GM12874 (cell line): ENCODE measurements around the gene THTPA.

ENCODE experiments used
- TF ChIP-seq, protein P1 (sequence below): IDR thresholded peaks from 2 replicates; pipeline ENCODE4 v1.5.1; 2011; ENCODE audit warnings: low read depth, mild to moderate bottlenecking, control low read depth, low read length, moderate library complexity; ENCODE audit not compliant: insufficient read depth

THTPA gene

GRCh38 chr14:23573384-23574015, 17.4 kb downstream of the THTPA start:
- TF ChIP-seq, protein P1, sequence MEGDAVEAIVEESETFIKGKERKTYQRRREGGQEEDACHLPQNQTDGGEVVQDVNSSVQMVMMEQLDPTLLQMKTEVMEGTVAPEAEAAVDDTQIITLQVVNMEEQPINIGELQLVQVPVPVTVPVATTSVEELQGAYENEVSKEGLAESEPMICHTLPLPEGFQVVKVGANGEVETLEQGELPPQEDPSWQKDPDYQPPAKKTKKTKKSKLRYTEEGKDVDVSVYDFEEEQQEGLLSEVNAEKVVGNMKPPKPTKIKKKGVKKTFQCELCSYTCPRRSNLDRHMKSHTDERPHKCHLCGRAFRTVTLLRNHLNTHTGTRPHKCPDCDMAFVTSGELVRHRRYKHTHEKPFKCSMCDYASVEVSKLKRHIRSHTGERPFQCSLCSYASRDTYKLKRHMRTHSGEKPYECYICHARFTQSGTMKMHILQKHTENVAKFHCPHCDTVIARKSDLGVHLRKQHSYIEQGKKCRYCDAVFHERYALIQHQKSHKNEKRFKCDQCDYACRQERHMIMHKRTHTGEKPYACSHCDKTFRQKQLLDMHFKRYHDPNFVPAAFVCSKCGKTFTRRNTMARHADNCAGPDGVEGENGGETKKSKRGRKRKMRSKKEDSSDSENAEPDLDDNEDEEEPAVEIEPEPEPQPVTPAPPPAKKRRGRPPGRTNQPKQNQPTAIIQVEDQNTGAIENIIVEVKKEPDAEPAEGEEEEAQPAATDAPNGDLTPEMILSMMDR = no peak

DNA sequence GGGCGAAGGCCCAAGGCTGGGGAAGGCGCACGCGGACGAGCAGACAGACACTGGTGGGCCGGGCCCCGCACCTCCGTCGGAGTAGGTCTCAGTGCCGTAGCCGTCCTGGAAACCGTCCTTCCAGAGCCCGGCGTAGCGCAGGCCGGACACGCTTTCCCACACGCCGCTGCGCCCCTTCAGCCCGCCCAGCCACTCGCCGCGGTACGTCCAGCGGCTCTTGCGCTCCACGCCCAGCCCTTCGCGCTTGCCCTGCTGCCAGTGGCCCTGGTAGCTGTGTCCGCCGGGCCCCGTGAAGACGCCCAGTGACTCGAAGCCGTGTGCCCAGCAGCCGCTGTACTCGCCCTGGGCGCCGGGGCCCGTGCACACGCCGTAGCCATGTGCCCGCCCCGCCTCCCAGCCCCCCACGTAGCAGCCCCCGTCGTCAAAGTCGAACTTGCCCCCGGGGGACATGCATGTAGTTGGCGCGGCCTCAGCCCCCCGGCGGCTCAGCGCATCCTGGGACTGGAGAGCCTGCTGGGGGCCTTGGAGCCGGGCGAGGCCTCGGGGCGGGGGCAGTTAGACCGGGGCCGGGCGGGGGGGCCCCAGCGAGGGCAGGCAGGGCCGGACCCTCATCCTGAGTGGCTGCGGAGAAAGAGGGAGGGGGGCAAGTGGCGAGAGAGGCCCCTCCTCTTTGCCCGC, 21.1 kb downstream of the THTPA start:
- TF ChIP-seq, protein P1 = no peak

DNA sequence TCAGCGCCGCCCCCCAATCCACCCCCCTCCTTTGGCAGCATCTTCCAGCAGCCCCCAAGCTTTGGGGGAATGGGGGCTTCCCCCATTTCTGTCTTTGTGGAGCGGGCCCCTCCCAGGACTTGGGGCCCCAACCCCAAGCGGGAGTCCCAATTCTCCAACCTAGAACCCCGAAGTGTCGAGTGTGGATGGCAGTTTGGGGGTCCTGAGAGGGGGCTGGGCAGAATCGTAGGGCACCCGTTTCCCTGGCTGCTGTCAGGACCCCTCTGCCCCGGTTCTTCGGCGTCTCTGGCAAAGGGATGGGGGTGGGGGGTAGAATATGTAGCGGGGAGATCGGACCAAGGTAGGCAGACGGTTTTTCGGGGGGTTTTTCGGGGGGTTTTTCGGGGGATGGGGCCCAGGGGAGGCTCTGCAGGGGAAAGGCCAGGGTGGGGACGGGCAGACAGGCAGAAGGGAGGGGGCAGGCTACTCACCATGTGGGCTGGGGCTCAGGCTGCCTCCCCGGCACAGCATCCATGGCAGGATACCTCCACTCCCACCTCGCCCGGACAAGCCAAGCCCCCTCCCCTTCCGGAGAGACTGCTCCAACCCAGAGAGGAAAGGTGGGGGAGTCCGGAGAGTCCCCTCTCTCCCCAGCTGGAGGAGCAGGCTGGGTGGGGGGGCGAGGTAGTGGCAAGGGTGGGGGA, 21.8 kb downstream of the THTPA start:
- TF ChIP-seq, protein P1 = no peak

- TF ChIP-seq, protein P1 = no peak
These were observed 22.7 kb downstream of the THTPA start, which contains the start of gene JPH4 for GRCh38 chr14:23578560-23579310. TSS of gene JPH4 (minus strand) at chr14:23578790. CDS start at chr14:23577453, 1,337 bp downstream.

GRCh38 chr14:23579311-23579630, 23.2 kb downstream of the THTPA start:
- TF ChIP-seq, protein P1 = no peak

GRCh38 chr14:23579739-23580138, 23.7 kb downstream of the THTPA start:
- TF ChIP-seq, protein P1 = no peak
